Eye (tissue), 1 donor: Measurements from ENCODE around the gene DNMT3L.
"Not testable (repeated sequence)": the region's sequence is repeated elsewhere in the genome, so short reads cannot be mapped to it uniquely, and the experiment has no call there.

Experiments used
- DNase-seq: peaks from one replicate; pipeline ENCODE4 v3.0.0-alpha.2; 2015

DNMT3L gene

DNA sequence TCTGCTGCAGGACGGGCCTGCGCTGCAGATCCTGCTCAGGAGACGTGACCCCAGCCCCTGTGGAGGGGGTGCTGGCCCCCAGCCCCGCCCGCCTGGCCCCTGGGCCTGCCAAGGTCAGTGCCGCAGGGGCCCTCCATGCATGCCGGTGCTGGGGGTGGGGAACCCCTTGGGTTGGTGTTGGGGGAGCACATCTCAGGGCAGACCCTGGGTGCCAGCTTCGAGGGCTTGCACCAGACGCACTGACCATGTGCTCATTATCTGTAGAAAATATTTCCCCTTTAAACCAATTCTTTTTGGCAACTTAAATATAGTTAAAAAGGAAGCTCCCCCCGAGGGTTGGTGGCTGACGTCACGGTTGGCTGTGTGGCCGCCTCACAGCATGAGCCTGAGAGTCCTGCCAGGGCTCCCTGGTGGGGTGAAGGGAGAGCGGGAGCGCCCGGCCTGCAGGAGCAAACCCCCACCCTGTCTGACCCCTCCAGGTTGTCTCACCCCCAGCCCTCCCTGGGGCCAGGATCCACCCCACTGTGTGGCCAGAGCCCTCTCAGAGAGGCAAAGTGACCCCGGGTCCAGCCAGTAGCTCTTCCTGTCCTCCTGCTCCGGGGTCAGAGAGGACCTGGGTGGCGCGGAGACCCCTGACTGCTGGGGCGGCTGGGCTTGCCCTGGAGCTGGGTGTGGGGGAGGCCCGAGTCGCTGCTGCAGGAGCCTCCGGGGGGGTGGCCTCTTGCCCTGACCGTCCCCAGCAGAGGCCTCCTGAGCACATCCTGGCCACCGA, 32.9 kb upstream of the DNMT3L start:
- no peak for DNase-seq

DNA sequence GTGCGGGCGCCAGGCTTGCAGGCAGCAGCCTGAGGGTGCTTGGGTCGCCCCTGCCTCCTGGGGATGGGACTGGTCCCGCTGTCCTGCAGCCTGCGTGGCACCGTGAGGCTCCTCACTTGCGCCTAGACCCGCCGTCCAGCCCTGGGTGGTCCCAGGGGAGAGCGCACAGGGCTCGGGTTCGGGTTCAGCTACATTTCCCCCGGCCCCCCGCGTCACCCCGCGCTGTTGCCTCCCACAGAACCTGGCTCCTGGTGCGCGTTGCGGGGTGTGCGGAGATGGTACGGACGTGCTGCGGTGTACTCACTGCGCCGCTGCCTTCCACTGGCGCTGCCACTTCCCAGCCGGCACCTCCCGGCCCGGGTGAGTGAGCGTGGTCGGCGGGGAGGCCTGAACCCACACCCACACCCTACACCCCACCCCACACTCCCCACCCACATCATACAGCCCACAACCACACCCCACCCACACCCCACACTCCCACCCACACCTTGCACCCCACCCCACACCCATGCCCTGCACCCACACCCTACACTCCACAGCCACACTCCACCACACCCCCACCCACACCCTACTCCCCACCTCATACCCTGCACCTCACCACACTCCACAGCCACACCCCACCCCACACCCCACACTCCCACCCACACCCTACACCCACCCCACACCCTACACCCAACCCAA, 32.0 kb upstream of the DNMT3L start:
- DNase-seq = no peak

DNA sequence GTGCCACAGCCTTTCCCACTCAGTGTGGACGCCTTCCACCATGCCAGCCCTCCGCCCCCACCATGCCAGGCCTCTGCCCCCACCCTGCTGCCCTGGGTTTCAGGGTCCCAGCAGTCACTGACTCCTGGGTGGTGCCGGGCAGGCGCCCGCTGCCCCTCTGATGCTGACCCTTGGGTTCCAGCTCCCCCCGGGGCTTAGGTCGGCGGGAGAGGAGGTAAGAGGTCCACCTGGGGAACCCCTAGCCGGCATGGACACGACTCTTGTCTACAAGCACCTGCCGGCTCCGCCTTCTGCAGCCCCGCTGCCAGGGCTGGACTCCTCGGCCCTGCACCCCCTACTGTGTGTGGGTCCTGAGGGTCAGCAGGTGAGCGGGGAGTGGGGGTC, 31.1 kb upstream of the DNMT3L start:
- DNase-seq = no peak

DNA sequence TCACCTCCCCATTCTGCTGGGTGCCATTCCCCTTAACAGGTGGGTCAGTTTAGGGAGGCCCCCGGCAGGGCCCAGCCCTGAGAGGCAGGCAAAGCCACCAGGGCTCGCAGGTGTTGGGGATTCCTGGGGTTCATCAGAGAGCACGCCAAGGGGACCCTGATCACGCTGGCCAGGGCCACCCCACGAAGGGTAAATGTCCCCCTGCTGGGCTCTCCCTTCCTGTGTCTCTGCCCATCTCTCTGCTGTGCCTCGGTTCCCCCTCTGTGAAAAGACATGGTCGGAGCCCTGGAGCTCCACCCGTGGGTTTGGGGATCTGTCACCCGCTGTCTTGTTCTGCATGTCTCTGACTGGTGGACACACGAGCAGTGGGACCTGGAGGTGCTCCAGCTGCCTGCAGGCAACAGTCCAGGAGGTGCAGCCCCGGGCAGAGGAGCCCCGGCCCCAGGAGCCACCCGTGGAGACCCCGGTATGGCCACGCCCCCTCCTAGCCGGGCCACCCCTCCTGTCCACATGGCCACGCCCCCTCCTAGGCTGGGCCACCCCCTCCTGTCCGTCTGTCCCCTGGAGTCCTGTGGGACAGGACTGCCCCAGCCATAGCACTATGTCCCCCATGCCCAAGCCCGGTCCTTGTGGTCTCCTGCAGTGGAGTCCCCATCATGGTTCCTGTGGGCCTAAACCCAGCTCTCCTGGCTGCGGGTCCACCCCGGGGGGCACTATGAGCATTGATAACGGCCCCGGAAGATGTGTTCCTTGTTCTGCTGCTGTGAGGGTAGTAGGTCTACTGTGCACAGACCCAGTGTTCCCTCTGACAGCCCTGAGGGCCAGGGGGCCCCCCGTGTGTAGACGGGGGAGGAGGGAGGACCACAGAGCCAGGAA, 30.5 kb upstream of the DNMT3L start:
- DNase-seq = no peak

DNA sequence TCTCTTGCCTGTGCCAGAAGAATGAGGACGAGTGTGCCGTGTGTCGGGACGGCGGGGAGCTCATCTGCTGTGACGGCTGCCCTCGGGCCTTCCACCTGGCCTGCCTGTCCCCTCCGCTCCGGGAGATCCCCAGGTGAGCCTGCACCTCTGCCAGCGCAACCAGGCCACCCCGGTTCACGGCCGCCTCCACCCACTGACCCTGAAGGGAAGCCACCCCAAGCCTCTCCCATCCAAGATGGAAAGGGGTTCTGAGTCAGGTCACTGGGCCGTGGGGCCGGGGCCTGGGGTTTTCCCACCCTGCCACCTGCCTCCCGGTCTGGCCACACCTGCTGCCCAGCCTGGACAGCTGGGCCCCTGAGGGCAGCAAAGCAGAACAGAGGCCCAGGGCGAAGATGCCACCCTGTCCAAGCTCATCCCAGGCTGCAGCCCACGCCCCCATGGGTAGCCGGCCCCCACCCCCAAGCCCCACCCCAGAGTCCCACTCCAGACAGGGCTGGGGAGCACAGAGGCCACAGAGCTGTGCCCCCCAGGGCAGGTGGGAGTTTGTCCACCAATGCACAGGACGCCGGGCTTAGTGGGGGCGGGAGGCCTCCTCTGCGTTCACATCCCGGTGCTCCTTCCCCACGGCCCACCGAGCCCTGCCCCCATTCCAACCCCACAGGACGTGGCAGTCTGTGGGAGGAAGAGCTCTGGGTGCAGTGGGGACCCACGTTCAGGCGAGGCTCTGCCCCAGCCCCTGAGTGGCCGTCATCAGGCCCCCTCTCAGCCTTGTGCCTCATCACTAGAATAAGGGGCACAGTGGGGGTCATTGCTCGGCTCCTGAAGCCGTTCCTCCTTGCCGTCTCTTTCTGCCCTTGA, 29.6 kb upstream of the DNMT3L start:
- no peak for DNase-seq

DNA sequence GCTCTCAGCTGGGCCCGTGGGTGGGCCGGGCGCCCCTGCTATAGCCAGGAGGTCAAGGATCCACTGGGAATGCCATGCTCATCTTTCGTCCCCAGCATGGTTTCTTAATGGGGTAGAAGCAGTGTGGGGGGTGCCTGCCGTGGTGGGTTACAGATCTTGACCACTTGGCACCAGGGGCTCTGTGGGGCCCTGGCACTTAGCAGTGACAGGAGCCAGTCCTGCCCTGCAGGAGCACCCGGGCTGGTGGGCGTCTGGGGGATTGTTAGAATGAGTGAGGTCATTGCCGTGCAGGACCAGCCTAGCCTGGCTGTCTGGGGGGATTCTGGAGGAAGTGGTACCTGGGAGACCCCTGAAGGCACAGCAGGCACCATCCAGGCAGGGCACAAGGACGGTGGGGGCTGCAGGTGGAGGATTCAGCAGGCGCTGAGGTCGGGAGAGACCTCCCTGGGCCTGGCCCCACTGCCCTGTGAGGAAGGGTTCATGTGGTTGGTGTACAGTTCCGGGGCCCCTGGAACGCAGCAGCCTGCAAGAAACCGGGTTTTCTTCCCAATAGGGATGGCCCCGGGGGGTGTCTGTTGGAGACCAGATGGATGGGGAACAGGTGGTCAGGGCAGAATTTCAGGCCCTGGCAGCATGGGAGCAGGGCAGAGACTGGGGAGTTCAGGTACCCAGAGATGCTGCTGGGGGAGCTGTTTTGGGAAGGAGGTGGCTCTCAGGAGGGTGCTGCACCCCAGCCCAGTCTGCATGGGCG, 28.8 kb upstream of the DNMT3L start:
- DNase-seq = no peak

DNA sequence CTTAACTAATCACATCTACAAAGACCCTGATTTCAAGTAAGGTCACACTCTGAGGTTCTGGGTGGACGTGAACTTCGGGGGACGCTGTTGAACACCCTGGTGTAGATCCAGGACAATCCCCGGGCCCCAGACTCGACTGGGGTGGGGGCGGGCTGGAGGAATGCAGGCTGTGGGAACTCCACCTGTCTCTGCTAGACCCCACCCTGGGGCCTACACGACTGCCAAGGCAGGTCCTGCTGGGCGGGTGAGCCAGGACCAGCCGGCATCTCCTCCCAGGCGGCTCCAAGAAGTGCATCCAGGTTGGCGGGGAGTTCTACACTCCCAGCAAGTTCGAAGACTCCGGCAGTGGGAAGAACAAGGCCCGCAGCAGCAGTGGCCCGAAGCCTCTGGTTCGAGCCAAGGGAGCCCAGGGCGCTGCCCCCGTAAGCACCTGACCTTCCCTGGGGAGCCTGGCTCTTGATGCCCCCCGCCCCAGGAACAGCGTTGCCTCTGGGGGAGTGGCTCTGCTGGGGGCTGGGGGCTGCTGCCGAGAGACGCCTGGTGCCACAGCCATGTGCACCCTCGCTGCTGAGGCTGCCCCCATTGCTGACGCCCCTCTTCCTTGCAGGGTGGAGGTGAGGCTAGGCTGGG, 27.8 kb upstream of the DNMT3L start:
- DNase-seq = no peak

DNA sequence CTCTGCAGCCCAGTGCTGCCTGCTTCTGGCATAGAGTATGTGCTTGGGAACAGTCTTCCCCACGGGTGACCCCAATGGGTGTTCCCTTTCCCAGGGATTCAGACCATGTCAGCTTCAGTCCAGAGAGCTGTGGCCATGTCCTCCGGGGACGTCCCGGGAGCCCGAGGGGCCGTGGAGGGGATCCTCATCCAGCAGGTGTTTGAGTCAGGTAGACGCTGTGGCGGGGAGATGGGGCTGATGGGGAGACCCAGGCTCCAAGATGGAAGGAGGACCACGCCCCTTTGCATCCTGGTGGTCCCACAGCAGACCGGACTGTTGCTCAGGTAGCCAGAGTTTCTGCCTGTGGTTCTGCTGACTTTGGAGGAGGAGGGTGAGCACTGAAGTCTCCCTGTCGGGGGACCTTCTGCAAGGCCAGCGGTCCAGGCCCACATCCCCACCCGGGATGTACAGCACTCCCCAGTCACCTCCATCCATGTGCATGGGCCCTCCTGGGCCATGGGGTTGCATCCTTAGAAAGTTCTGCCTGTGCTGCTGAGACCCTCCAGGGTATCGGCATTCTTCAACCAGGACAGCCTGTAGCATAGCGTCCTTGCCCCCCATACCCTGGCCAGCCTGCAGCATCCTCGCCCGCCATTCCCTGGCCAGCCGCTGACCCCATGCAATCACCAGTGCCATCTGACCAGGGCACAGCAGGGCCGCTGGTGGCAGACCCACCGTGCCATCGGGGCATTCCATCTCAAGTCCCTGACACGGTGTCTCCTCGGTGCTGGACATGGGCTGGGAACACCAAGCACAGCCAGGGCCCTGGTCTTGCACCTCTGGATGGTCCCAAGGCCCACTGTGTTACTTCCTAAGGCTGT, 26.8 kb upstream of the DNMT3L start:
- no peak for DNase-seq

DNA sequence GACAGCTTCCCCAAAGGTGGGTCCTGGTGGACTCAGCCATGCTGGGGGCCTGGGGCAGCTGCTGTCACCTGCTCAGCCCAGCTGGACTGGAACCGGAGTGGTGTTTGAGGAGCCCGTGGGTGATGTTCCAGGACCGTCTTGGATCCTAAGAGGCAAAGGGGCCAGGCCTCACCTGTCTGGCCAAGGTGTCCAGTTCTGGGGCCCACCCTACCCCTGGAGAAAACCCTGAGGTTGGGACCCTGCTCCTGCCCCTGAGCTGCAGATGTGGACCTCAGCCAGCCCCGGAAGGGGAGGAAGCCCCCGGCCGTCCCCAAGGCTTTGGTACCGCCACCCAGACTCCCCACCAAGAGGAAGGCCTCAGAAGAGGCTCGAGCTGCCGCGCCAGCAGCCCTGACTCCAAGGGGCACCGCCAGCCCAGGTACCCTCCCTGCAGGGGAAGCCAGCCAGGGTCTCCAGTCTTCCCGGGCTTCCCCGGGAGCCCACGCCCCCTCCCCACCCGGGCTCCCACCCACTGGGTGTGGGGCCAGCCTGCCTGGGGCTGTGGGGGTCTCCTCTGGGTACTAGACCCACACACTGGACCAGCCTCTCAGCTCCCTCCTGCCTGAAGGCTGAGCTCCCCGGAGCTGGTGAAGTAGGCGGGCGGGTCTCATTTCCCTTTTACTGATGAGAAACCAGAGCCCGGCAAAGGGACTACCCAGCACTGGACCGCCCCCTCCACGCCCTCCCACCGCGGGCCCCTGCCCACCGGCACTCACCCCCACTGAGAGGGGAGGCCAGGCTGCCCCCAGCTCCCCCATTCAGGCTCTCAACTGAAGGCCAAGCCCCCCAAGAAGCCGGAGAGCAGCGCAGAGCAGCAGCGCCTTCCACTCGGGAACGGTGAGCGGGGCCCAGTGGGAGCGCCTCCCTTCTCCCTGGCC, 25.3 kb upstream of the DNMT3L start:
- no peak for DNase-seq

DNA sequence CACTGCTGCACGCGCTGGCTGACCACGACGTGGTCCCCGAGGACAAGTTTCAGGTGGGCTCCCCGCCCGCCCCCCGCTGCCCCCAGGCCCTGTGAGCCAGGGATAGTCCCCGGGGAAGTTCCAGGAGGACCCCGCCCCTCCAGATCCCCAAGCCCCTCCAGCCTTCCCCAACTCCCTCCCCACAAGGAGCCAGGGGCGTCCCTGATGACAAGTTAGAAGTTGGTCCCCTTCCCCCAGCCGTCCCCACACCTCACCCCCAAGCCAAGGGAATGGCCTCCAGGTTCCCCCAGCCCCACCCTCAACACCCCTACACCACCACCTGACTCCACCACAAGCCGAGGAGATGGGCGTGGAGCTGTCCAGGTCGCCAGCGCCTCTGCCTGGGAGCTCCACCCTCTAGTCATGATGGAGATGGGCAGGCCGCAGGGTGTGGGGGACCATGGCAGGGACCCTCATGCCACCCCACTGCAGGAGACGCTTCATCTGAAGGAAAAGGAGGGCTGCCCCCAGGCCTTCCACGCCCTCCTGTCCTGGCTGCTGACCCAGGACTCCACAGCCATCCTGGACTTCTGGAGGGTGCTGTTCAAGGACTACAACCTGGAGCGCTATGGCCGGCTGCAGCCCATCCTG, 24.5 kb upstream of the DNMT3L start:
- DNase-seq = no peak

DNA sequence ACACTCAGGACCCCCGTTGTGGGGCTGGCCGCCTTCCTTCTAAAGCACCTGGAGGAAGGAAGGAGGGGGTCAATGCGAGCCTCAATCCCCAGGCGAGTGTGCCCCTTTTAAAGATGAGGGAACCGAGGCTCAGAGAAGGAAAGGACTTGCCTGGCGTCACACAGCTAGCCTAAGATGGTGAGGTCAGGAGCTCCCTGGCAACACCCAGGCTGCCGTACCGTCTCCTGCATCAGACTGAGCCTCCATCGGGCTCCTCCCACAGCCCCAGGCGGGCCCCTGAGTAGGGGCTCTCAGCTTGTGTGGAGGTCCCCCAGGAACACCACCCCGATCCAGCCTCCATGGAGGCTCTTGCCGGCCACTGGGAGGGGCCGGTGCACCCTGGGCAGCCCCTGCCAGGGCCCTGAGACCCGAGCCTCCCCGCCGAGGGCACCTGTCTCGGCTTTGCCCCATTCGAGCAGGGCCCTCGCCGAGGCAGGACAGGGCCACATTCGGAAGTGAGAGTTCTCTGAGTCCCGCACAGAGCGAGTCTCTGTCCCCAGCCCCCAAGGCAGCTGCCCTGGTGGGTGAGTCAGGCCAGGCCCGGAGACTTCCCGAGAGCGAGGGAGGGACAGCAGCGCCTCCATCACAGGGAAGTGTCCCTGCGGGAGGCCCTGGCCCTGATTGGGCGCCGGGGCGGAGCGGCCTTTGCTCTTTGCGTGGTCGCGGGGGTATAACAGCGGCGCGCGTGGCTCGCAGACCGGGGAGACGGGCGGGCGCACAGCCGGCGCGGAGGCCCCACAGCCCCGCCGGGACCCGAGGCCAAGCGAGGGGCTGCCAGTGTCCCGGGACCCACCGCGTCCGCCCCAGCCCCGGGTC, 23.7 kb upstream of the DNMT3L start, which contains the start of gene AIRE:
Gene AIRE (plus strand): TSS at position 739 of the 855 bp plus-strand sequence. CDS start 131 bp downstream, outside the sequence.
- peak; percentile 51 for DNase-seq

DNA sequence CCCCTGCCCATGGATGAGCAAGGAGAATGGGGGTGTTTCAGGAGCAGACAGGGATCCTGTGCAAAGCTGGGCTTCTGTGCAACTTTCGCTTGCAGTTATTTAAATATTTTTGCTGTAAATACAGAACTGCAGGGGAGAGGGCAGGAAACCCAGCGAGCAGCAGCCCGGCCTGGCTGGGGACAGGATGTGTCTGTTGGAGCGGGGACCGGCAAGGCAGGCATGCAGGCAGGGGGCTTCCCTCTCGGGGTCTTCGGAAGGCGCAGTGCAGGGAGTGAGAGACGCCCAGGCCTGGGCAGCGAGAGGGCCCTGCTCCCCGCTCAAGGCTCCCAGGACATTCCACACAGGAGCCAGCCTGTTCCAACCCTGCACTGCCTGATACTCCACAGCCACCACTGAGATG, 22.3 kb upstream of the DNMT3L start:
- no peak for DNase-seq

DNA sequence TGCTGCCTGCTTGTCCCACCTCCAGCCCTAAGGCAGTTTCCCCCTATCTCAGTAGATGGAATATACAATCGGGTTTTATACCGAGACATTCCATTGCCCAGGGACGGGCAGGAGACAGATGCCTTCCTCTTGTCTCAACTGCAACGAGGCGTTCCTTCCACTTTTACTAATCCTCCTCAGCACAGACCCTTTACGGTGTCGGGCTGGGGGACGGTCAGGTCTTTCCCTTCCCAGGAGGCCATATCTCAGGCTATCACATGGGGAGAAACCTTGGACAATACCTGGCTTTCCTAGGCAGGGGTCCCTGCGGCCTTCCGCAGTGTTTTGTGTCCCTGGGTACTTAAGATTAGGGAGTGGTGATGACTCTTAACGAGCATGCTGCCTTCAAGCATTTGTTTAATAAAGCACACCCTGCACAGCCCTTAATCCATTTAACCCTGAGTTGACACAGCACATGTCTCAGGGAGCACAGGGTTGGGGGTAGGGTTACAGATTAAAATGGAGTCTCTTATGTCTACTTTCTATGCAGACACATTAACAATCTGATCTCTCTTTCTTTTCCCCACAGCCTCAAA, 21.6 kb upstream of the DNMT3L start:
- not testable (repeated sequence) for DNase-seq

DNA sequence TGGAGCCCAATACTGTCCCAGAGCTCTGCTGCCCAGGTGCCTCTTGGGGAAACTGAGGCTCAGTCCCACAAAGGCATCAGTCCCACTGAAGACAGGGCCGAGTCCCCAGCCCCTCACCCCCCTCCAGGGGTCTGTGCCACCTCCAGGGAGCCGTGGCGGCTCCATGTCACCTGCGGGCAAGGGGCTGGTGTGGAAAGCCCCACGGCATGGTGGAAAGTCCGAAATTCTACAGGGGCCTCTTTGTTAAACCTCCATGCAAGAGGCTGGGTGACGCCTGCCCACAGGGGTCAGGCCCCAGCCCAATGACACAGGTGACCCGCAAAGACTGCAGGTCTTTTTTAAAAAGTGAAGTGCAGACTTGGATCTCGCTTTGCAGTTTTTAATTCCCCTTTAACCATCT, 20.7 kb upstream of the DNMT3L start:
- no peak for DNase-seq

DNA sequence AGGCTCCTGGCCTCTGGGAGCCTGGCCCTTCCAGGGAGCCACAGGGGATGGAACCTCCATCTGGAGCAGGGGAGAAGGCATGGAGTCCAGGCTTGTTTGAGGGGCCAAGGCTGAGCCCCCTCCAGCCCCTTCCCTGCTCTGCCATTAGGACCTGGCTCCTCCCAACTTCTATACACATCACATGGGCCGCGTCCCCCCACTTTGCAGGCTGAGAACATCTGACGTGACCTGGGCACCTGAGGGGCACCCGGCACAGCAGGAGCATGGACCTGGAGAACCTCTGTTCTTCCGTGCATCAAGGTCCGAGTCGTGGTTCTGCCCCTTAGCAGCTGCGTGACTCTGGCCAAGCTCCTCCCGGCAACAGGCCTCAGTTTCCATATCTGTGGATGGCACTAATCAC, 20.1 kb upstream of the DNMT3L start:
- DNase-seq = no peak

DNA sequence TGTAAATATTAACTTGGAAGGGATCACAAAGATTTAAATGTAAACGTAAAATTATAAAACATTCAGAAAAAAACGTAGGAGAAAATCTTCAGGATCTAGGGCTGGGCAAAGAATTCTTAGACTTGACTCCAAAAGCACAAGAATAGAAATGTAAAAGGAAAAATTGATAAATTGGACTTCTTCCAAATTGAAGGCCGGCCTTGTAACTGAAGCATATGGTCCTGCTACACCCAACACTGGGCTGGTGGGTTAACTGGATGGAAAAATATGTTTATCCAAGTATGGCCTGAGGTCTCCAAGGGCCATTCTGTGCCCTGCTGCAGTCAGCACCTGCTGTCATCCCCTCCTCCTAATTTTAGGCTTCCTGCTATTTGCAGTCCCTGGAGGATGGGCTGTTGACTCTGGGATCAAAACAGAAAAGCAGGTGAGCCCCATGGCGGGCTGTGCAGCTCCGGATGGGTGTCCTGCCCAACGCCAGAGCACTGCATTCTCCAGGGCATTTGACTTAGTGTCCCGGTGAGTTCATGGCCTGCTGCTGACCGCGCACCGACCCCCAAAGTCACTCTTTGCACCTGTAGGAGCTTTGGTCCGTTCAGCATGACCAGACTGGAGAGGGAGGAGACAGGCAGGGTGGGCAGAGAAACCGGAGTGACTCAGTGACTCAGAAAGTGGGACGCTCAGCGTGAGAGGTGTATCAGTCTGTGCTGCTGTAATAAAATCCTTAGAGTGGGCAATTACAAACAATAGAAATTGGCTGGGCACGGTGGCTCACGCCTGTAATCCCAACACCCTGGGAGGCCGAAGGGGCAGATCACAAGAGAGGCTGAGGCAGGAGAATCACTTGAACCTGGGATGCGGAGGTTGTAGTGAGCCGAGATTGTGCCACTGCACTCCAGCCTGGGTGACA, 17.9 kb upstream of the DNMT3L start:
- DNase-seq = no peak
